Smooth muscle cell (in vitro differentiated cells): ENCODE measurements around the gene MAML1. TPM values are rescaled to one million over a fixed set of nuclear protein-coding genes. Genes with fewer than 3 reads are reported as not detected.

Experiments used
- DNase-seq: peaks from one replicate; lab custom pipeline; 2025; ENCODE audit not compliant: unreplicated experiment; lab: John Stamatoyannopoulos, UW
- H2AFZ ChIP-seq: fragments of 200-600 bp; sonication (generic); 2 replicates; pipeline ENCODE4 v1.6.0; 2016; ENCODE audit warnings: antibody characterized with exemption, low read depth, mild to moderate bottlenecking
- H3F3A ChIP-seq: fragments of 200-600 bp; sonication (generic); 2 replicates; pipeline ENCODE4 v1.6.0; 2017; ENCODE audit warnings: antibody characterized with exemption, low read depth
- H3K27ac ChIP-seq: fragments of 200-600 bp; sonication (generic); 2 replicates; pipeline ENCODE4 v1.5.1; 2016; ENCODE audit warnings: low read depth, mild to moderate bottlenecking
- H3K27me3 ChIP-seq: fragments of 200-600 bp; sonication (generic); 2 replicates; pipeline ENCODE4 v1.6.1; 2016; ENCODE audit warnings: low read depth, mild to moderate bottlenecking
- H3K36me3 ChIP-seq: fragments of 200-600 bp; sonication (generic); 2 replicates; pipeline ENCODE4 v1.5.1; 2016; ENCODE audit warnings: low read depth
- H3K4me1 ChIP-seq: fragments of 200-600 bp; sonication (generic); 2 replicates; pipeline ENCODE4 v1.5.1; 2016; ENCODE audit warnings: low read depth
- H3K4me2 ChIP-seq: fragments of 200-600 bp; sonication (generic); 2 replicates; pipeline ENCODE4 v1.6.0; 2016; ENCODE audit warnings: mild to moderate bottlenecking
- H3K4me3 ChIP-seq: fragments of 200-600 bp; sonication (generic); 2 replicates; pipeline ENCODE4 v1.5.1; 2016; ENCODE audit warnings: mild to moderate bottlenecking
- H3K79me2 ChIP-seq: fragments of 200-600 bp; sonication (generic); 2 replicates; pipeline ENCODE4 v1.6.0; 2016; ENCODE audit warnings: low read depth, mild to moderate bottlenecking
- H3K9ac ChIP-seq: fragments of 200-600 bp; sonication (generic); 2 replicates; pipeline ENCODE4 v1.6.0; 2016; ENCODE audit warnings: low read depth
- H3K9me3 ChIP-seq: fragments of 200-600 bp; sonication (generic); replicated peaks from 2 replicates; pipeline ENCODE4 v1.5.1; 2016; ENCODE audit warnings: low read depth
- H4K20me1 ChIP-seq: fragments of 200-600 bp; sonication (generic); 2 replicates; pipeline ENCODE4 v1.6.0; 2016; ENCODE audit warnings: low read depth
- WGBS: methylation state at CpG from one replicate; pipeline ENCODE4 v1.1.7; 2016; ENCODE audit warnings: low lambda C conversion rate; 5-methylcytosine and 5-hydroxymethylcytosine counted together
- polyA plus RNA-seq: library from polyadenylated mRNA; unstranded; fragments of >200 nt; fragmentation: Nextera tagmentation; extraction: Ambion mirVana; gene quantifications from 2 replicates; pipeline ENCODE4 v1.2.1, GENCODE V29; 2016
- total RNA-seq: library from RNA; depleted of rRNA; stranded (reverse); fragments of >200 nt; gene quantifications from 2 replicates; pipeline ENCODE4 v1.2.3, GENCODE V29; 2014
- TF ChIP-seq, protein P1 (sequence below): fragments of 200-600 bp; sonication (generic); IDR thresholded peaks from 2 replicates; pipeline ENCODE4 v1.5.1; 2017; ENCODE audit warnings: borderline replicate concordance, mild to moderate bottlenecking, antibody characterized with exemption; ENCODE audit not compliant: insufficient read depth, poor library complexity, severe bottlenecking

The MAML1 gene
- total and polyA plus RNA-seq, 2 experiments from 2014 or later: 9.9 to 11.5 TPM

DNA sequence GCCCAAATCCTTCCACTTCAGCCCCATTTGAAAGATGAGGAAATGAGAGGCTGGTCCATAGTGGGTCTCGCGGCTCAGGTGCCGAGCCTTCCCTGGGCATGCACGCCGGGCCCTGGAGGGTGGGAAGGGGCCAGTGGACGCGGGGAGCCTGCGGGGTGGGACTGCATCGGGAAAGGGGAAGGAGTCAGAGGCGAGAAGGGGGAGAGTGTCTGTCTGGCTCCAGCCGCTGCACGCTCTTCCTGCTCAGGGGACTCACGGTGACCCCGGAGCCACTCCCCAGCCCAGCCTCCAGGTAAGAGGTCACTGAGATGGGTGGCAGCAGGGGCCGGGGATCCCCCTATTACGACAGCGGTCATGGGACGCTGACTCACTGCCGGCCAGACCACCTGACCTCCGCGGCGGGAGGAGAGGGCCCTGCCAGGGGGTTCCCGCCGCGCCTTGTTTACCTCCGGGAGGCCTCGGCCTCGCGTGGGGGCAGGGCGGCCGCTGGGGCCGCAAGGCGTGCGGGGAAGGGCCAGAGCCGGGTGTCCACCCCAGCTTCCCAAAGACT, 86.2 kb downstream of the MAML1 start:
- Histone ChIP-seq H4K20me1 (peaks cover 27% of the 10 kb centered on the region), H3F3A (peaks cover 24% of the 10 kb centered on the region), H3K4me1 (peaks cover 40% of the 10 kb centered on the region), H3K4me2 (peak overlapping the region; percentile 96), H2AFZ (no peak overlapping the region), H3K36me3 (no peaks in the 10 kb centered on the region), H3K9me3 (no peaks in the 10 kb centered on the region), H3K79me2 (peaks cover 19% of the 10 kb centered on the region), H3K9ac (peak overlapping the region; percentile 99), H3K4me3 (peak overlapping the region; percentile 49), H3K27me3 (no peaks in the 10 kb centered on the region), H3K27ac (peak overlapping the region; percentile 100)
- WGBS: 5% methylated on average over 26 of the region's 35 CpGs
- DNase-seq: peak; percentile 82
- TF ChIP-seq, protein P1, sequence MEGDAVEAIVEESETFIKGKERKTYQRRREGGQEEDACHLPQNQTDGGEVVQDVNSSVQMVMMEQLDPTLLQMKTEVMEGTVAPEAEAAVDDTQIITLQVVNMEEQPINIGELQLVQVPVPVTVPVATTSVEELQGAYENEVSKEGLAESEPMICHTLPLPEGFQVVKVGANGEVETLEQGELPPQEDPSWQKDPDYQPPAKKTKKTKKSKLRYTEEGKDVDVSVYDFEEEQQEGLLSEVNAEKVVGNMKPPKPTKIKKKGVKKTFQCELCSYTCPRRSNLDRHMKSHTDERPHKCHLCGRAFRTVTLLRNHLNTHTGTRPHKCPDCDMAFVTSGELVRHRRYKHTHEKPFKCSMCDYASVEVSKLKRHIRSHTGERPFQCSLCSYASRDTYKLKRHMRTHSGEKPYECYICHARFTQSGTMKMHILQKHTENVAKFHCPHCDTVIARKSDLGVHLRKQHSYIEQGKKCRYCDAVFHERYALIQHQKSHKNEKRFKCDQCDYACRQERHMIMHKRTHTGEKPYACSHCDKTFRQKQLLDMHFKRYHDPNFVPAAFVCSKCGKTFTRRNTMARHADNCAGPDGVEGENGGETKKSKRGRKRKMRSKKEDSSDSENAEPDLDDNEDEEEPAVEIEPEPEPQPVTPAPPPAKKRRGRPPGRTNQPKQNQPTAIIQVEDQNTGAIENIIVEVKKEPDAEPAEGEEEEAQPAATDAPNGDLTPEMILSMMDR: no peak

- Histone ChIP-seq H2AFZ (no peak overlapping the region), H4K20me1 (peaks cover 34% of the 10 kb centered on the region), H3K79me2 (peaks cover 25% of the 10 kb centered on the region), H3K27ac (peak overlapping the region; percentile 100), H3F3A (peaks cover 22% of the 10 kb centered on the region), H3K4me2 (peak overlapping the region; percentile 96), H3K36me3 (no peaks in the 10 kb centered on the region), H3K9ac (peak overlapping the region; percentile 99), H3K4me1 (peaks cover 40% of the 10 kb centered on the region), H3K9me3 (no peaks in the 10 kb centered on the region), H3K27me3 (no peaks in the 10 kb centered on the region), H3K4me3 (peak overlapping the region; percentile 95)
- WGBS: 29% methylated on average over 15 of the region's 26 CpGs
- DNase-seq: peak; percentile 80
- TF ChIP-seq, protein P1: no peak
Observed at GRCh38 chr5:179819296-179820126, 86.9 kb downstream of the MAML1 start.

- Histone ChIP-seq H4K20me1 (peaks cover 40% of the 10 kb centered on the region), H3K9me3 (no peaks in the 10 kb centered on the region), H3K4me2 (peak overlapping the region; percentile 96), H3K9ac (peak overlapping the region; percentile 99), H3F3A (peaks cover 23% of the 10 kb centered on the region), H3K79me2 (peaks cover 29% of the 10 kb centered on the region), H3K4me3 (peak overlapping the region; percentile 95), H2AFZ (no peak overlapping the region), H3K27ac (peak overlapping the region; percentile 100), H3K27me3 (no peaks in the 10 kb centered on the region), H3K4me1 (peaks cover 40% of the 10 kb centered on the region), H3K36me3 (no peaks in the 10 kb centered on the region)
- 85% methylated on average over 12 of the region's 12 CpGs for WGBS
- TF ChIP-seq, protein P1: no peak
- no peak for DNase-seq
Observed at GRCh38 chr5:179820127-179820482, 87.5 kb downstream of the MAML1 start.
